Stimulated activated CD4-positive, alpha-beta T cell treated with anti-CD3 and anti-CD28 coated beads, Interleukin-2, amount 100 ng/mL, for 48 hours (primary cell): ENCODE data around the gene ADPGK.
"Not testable (repeated sequence)": the region's sequence is repeated elsewhere in the genome, so short reads cannot be mapped to it uniquely, and the experiment has no call there.

Experiments
- DNase-seq, 2 donors: peaks; one replicate each; pipeline ENCODE4 v3.0.0-alpha.2; 2020

The ADPGK gene

DNA sequence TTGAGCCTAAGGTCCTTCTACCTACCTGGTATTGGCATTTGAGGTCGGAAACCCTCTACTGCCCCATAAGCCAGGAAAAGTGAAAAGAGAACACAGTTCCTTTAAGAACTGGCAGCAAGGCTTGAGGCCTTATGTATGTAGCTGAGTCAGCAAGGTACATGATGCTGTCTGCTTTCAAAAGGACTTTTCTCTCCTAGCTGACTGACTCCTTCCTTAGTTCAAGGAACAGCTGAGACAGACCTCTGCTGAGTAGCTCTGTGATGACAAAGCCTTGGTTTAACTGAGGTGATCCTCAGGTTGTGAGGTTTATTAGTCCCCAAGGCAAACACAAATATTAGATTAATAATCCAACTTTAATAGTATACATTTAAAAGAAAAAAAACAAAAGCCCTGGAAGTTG lies 45.8 kb downstream of the ADPGK start:
- DNase-seq, result no peak

DNA sequence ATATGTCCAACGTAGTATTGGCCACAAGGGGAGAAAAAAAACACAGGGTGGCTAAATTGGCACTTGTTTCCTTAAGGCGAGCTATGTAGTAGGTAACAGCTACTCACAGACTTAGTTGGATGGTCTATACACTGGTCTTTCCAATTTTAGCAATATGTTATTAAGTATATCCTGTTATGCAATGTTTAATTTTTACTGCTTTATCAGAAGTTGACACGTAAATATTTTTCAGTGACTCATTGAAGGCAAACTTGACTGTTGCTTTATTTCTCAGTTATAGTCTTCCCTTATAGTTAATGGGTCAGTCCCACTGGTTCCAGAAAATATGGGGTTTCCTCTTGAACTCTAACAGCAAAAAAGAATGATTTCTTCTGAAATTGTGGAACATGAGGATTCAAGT lies 46.5 kb downstream of the ADPGK start:
- no peak for DNase-seq

DNA sequence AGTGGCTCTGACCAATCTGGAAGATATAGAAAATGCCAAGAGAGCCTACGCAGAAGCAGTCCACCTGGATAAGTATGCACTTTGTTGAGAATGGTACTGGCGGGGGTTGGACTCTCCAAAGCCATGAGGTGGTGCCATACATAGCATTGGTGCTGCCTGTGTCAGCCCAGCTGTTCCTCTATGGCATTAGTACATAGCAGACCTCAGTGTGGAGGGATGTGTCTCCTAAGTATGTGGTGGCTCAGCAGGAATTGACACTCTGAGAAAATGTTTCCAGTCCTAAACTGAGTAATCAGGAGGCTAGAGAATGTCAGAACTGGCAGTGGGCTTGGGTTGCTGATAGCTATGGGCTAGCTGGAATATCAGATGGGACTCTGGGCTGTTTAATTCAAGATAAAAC lies 48.4 kb downstream of the ADPGK start:
- DNase-seq, result no peak

DNA sequence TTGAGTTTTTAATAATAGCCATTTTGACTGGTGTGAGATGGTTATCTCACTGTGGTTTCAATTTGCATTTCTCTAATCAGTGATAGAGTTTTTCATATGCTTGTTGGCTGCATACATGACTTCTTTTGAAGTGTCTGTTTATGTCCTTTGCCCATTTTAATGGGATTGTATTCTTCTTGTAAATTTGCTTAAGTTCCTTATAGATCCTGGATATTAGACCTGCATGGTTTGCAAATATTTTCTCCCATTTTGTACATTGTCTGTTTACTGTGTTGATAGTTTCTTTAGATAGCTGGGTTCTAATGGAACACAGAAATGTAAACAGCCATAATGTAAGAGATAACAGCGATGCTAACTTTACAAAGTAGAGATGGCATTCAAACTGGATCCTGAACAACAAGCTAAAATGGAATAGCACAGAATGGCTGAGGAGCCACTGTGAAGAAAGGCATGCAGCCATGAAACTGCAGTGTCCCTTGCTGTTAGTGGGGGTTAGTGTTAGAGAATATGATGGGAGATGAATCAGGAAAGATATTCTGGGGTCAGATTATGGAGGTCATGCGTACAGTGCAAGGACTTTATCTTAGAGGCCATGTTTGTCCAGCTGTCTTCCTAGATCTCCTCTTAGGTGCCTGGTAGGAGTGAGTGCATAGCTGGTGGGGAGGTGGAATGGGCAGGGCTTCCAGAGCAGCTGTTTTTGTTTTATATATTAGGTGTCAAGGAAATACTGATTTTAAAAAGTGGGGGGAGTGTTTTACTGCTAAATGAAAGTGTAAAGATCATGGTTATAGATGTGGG lies 49.4 kb downstream of the ADPGK start:
- DNase-seq, result no peak

DNA sequence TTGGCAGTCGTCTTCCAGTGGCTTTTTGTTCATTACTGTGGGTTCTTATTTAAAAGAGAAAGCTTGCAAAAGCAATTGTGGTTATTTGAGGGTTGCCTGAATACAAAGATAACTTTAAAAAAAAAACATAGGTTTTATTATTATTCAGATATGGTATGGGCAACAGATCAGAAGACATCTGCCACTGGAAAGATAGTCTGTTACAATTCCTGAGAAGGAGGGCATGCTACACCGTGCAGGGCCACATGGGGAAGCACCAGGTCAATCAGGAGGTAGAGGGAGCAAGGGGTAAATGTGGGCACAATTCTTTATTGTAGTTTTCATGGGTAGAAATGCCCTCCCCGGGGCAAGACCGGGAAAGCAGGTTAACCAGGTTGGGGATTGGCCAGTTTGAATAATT lies 51.0 kb downstream of the ADPGK start:
- no peak for DNase-seq

DNA sequence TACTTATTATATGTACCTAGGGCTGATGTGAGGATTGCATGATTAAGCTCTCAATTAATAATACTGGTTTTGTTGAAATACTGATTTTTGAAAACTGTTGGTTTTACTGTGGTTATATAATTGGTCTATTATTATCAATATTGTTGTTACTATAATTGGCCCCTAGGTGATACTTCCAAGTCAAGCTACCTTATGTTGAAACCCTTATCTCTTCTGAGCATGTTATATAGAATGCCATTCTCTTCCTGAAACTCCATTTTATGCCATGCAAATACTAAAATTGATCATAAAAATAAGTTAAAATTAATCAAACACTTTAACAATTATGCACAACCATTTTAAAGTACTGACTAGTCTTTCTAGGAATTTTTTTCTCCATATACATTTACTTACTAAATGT lies 51.5 kb downstream of the ADPGK start:
- DNase-seq, result no peak

DNA sequence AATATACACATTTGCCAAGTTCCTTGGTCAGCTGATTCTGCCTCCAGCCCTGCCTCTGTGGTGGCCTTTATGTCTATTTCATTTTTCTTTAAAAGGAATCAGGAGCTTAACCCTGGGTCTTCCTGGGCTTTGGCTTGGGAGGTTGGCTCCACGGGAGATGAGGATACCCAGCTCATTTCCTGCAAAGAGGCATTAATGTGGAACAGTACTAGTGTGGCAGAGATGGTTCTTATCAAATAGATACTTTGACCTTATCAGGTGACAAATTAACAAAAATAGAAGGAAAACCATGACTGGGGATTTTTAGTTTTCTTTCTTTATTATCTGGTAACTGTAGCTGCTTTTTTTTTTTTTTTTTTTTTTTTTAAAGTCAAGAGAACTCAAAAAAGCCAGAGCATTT lies 54.7 kb downstream of the ADPGK start:
- DNase-seq, result no peak

DNA sequence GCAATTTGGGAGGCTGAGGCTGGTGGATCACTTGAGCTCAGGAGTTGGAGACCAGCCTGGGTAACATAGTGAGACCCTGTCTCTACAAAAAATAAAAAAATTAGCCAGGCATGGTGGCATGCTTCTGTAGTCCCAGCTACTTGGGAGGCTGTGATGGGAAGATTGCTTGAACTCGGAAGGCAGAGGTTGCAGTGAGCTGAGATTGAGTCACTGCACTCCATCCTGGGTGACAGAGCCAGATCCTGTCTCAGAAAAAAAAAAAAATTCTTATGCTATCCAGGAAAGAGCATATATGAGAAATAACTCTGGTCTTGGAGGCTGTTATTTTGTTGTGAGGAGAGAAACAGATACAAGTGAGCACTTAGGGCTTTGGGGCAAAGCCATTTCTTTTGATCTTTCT lies 55.3 kb downstream of the ADPGK start:
- DNase-seq, result not testable (repeated sequence)

DNA sequence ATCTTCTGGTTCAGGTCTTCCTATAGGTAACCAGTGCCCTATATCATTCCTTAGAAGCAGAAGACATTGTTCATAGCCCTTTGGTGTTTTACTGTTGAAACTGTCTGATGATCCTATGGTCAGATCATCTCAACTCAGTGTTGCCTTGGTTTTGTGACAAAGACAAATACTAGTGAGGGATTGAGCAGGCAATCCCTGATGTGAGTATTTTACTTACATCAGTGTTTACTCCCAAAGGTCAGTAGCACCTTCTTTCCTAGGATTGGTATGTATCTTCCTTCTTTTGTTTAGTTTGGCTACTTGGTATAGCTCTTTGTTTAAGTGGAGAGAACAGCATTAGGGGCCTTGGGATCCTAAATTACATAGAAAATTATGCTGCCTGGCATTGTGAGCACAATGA lies 56.4 kb downstream of the ADPGK start:
- DNase-seq, result no peak

DNA sequence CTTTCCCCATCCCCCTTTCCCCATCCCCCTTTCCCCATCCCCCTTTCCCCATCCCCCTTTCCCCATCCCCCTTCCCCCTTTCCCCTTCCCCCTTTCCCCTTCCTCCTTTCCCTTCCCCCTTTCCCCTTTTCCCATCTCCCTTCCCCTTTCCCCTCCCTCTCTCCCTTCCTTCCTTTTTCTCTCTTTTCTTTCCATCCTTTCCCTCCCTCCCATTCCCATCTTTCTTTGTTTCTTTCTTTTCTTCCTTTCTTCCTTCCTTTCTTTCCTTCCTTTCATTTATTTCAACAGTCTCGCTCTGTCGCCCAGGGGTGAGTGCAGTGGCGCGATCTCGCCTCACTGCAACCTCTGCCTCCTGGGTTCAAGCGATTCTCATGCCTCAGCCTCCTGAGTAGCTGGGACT lies 57.7 kb downstream of the ADPGK start:
- DNase-seq, result not testable (repeated sequence)

DNA sequence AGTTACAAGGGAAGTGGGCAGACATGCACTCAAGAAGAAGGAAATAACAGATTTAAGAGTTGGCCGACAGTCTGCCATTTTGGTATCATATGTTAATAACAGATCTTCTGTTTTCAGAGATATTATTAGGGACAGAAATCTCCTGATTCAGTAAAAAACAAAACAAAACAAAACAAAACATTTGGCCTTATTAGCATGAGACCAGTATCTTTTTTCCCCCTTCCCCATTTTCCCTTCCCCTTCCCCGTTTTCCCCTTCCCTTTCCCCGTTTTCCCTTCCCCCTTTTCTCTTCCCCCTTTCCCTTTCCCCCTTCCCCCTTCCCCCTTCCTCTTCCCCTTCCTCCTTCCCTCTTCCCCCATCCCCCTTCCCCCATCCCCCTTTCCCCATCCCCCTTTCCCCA lies 58.1 kb downstream of the ADPGK start:
- DNase-seq, result no peak

DNA sequence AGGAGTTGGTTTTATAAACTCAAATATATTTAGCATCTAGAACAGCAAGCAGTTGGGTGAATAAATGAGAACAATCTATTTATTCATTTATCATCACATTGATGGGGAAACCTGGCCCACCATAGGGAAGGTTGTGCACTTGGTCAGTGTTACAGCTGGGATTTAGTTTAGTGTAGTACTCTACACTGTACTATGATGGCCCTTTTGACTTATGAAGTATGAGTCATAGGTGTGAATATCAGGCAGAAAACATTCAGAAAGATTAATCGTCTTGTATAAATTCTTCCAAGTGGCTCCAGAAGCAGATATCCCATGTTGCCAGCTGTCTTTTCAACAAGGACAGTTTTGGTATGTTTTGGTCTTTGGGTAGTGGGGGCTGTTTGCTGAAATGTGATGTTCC lies 59.5 kb downstream of the ADPGK start:
- DNase-seq, result no peak

DNA sequence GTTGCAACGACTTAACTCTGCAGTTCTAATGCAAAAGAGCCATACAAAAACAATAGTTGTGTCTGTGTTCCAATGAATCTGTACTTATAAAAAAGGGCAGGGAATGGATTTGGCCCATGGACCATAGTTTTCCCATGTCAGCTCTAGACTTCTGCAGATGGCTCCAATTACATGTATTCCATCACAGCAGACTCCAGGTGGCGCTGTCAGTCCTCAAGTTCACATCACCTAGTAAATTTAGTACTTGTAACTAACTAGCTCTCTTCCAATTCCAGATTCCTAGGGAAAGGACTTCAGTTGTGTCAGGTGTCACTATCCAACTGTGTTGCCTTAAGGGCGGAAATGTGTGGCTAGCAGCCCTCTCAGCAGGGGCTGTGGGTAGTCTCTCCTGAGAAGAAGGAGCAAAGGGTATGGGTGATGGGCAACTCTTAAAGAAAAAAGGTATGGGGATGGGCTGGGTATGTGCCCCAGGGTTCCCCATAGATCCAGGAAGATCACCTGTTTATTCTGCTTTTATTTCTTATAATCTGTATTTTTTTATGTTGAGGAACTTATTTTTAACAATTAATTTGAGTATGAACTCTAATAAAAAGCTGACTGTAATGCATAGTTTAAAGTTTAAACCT lies 61.4 kb downstream of the ADPGK start:
- DNase-seq, result peak; percentile 63

DNA sequence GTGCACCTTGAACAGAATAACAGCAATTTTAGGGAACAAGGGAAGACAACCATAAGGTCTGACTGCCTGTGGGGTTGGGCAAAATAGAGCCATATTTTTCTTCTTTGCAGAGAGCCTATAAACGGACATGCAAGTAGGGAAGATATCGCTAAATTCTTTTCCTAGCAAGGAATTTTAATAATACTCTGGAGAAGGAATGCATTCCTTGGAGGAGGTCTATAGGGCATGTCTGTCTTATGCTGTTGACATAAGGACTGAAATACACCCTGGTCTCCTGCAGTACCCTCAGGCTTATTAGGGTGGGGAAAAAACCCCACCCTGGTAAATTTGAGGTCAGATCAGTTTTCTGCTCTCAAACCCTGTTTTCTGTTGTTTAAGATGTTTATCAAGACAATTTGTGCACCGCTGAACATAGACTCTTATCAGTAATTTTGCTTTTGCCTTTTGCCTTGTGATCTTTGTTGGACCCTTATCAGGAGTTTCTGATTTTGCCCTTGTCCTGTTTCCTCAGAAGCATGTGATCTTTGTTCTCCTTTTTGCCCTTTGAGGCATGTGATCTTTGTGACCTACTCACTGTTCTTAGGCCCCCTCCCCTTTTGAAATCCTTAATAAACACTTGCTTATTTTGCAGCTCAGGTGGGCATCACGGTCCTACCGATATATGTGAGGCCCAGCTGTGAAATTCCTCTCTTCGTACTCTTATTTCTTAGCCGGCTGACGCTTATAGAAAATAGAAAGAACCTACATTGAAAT lies 74.8 kb downstream of the ADPGK start:
- not testable (repeated sequence) for DNase-seq

DNA sequence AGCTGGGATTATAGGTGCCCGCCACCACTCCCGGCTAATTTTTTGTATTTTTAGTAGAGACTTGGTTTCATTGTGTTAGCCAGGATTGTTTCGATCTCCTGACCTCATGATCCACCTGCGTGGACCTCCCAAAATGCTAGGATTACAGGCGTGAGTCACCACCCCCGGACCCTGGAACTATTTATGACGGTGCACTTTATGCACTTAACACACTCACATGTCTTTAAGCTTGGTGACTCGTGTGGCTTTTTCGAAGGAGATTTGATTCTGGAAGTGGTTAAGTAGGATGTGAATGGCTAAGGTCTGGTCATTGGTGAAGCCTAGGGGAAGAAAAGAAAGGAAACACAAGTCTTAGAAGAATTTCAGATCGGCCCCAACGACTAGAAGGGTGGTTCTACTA lies 77.3 kb downstream of the ADPGK start:
- no peak for DNase-seq
